ENCODE data around the gene FBXO48.

FBXO48 gene

GRCh38 chr2:68425503-68425902 is 41.6 kb downstream of the FBXO48 start:
- H3K4me3 ChIP-seq (replicated peaks; ENCODE audit: low read depth, low read length): no peak overlapping the region
- no peak for DNase-seq (ENCODE audit: extremely low read depth, low read depth)
- TF ChIP-seq, protein P1, sequence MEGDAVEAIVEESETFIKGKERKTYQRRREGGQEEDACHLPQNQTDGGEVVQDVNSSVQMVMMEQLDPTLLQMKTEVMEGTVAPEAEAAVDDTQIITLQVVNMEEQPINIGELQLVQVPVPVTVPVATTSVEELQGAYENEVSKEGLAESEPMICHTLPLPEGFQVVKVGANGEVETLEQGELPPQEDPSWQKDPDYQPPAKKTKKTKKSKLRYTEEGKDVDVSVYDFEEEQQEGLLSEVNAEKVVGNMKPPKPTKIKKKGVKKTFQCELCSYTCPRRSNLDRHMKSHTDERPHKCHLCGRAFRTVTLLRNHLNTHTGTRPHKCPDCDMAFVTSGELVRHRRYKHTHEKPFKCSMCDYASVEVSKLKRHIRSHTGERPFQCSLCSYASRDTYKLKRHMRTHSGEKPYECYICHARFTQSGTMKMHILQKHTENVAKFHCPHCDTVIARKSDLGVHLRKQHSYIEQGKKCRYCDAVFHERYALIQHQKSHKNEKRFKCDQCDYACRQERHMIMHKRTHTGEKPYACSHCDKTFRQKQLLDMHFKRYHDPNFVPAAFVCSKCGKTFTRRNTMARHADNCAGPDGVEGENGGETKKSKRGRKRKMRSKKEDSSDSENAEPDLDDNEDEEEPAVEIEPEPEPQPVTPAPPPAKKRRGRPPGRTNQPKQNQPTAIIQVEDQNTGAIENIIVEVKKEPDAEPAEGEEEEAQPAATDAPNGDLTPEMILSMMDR (IDR thresholded peaks at IDR 0.05; ENCODE audit: low read depth, low read length, missing control alignments): no peak

- TF ChIP-seq, protein P1 (IDR thresholded peaks at IDR 0.05; ENCODE audit: low read depth, low read length, missing control alignments): no peak
- no peak for DNase-seq (ENCODE audit: extremely low read depth, low read depth)
- no peak overlapping the region for H3K4me3 ChIP-seq (replicated peaks; ENCODE audit: low read depth, low read length)
Observed at GRCh38 chr2:68423966-68424650, 43.0 kb downstream of the FBXO48 start.

- no peak overlapping the region for H3K4me3 ChIP-seq (replicated peaks; ENCODE audit: low read depth, low read length)
- TF ChIP-seq, protein P1 (IDR thresholded peaks at IDR 0.05; ENCODE audit: low read depth, low read length, missing control alignments): no peak
- DNase-seq (ENCODE audit: extremely low read depth, low read depth): no peak
Observed at GRCh38 chr2:68420254-68420910, 46.7 kb downstream of the FBXO48 start.

DNA sequence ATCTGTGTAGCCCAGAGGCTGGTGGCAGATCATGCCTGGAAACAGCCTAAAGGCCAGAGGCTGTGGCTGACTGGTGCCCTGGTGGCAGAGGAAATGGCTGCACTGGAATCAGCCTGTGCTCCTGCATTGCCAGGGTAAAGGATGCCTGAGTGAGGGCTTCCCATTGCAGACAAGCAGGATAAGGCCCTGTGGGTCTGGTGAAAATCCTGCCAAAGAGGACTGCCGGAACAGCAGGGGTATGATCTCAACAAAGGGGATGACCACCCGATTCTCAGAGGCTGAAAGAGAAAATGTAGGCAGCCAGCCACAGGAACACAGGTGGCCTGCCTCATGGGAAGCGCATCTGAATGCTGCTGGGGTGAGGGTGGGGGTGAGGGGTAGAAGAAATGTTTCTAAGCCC is 48.2 kb downstream of the FBXO48 start:
- DNase-seq (ENCODE audit: extremely low read depth, low read depth): no peak
- H3K4me3 ChIP-seq (replicated peaks; ENCODE audit: low read depth, low read length): no peak overlapping the region
- TF ChIP-seq, protein P1 (IDR thresholded peaks at IDR 0.05; ENCODE audit: low read depth, low read length, missing control alignments): no peak

GRCh38 chr2:68418419-68418818 is 48.7 kb downstream of the FBXO48 start:
- no peak for DNase-seq (ENCODE audit: extremely low read depth, low read depth)
- TF ChIP-seq, protein P1 (IDR thresholded peaks at IDR 0.05; ENCODE audit: low read depth, low read length, missing control alignments): no peak
- no peak overlapping the region for H3K4me3 ChIP-seq (replicated peaks; ENCODE audit: low read depth, low read length)

DNA sequence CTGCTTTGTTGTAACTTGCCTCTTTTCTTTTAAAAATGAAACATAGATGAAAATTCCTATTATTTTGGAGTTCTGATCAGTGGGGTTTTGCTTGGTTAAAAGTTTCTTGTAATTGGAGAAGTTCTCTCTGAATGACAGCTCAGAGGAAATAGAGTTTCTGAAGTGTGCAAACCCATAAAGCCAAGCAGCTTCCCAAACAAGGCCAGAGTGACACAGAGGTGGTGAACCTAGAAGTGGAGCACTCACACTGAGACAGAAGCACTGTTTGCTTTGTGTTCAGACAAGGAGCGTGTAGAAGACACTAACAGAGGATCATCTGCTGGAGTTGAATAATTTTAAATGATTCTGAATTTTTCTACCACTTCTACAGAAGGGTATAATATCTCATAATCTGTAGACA is 49.2 kb downstream of the FBXO48 start:
- no peak overlapping the region for H3K4me3 ChIP-seq (replicated peaks; ENCODE audit: low read depth, low read length)
- no peak for DNase-seq (ENCODE audit: extremely low read depth, low read depth)
- TF ChIP-seq, protein P1 (IDR thresholded peaks at IDR 0.05; ENCODE audit: low read depth, low read length, missing control alignments): no peak
